ENCODE results near the gene CPNE8. TPM values are rescaled to one million over a fixed set of nuclear protein-coding genes. Genes with fewer than 3 reads are reported as not detected.

Gene CPNE8
- total RNA-seq, 4 donors from 2014 or later = 10.5 to 18.1 (median 15.1) TPM

DNA sequence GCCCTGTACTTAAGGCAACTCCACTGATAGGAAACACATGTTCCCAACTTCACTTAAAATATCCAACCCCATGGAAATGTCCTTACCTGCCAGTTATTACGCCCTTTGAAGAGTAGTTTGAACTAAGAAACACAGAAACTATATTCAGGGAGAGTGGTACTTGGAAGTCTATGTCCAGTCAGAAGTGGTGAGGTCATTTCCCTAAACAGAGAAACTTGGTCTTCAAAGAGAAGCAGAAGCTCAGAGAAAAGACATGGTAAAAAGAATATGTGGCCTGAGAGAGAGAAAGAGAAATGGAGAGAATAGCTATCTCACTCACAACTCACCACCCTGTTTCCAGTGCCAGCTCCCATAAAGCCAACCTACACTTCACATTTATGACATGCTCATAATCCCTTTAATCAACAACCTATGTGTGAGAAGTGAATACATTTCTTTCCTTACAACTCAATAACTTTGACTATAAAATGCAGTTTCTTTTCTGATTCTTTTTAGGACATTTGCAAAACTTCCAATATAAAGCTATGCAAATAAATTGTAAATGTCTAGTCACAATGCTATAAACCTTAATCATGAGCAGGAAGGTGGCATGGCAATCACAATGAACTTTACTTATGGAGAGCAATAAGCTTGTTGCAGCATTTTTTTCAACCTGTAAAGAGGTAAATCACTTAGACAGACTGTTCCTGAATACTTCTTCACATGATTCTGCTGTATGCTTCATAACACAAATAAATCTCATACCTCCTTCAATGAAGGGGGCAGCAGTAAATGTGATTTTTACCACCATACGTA, 67.1 kb downstream of the CPNE8 start:
- intact Hi-C loops (cut with DNase I) = no loop called here
- Histone ChIP-seq H3K27me3 (no peaks in the 10 kb centered on the region), H3K36me3 (no peaks in the 10 kb centered on the region), H3K9me3 (no peaks in the 10 kb centered on the region), H3K4me1 (no peaks in the 10 kb centered on the region), H3K27ac (no peak overlapping the region), H3K4me3 (no peak overlapping the region)
- TF ChIP-seq POLR2A (IDR thresholded peaks at IDR 0.05) = no peak
- TF ChIP-seq, protein P1, sequence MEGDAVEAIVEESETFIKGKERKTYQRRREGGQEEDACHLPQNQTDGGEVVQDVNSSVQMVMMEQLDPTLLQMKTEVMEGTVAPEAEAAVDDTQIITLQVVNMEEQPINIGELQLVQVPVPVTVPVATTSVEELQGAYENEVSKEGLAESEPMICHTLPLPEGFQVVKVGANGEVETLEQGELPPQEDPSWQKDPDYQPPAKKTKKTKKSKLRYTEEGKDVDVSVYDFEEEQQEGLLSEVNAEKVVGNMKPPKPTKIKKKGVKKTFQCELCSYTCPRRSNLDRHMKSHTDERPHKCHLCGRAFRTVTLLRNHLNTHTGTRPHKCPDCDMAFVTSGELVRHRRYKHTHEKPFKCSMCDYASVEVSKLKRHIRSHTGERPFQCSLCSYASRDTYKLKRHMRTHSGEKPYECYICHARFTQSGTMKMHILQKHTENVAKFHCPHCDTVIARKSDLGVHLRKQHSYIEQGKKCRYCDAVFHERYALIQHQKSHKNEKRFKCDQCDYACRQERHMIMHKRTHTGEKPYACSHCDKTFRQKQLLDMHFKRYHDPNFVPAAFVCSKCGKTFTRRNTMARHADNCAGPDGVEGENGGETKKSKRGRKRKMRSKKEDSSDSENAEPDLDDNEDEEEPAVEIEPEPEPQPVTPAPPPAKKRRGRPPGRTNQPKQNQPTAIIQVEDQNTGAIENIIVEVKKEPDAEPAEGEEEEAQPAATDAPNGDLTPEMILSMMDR (IDR thresholded peaks at IDR 0.05) = no peak
- WGBS, 2 donors = 79 to 84% methylated on average over 2 of the region's 2 CpGs
- no peak for DNase-seq

DNA sequence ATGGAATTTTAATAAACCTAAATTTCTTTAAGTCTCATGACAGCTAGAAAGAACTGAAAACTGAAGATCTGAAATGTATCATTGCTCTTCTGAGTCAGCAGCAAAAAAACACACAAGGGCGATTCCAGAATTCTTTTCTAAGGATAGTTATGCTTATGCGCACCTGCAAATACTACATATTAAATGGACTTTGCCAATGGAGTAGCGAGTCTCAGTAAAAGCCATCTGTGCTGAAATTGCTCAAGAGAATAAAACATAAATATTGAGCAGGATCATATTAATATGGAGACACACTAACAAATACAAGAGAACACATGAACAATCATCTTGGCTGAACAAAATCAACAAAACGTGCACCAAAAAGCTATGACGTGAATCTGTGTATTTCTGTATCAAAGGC, 73.7 kb downstream of the CPNE8 start:
- H3K27me3 ChIP-seq = no peaks in the 10 kb centered on the region
- H3K27ac ChIP-seq = no peak overlapping the region
- H3K9me3 ChIP-seq = no peaks in the 10 kb centered on the region
- no peak overlapping the region for H3K4me3 ChIP-seq
- WGBS, 2 donors = 88% methylated on average over 5 of the region's 5 CpGs
- no peak for DNase-seq
- intact Hi-C loops (cut with DNase I) = no loop called here
- no peaks in the 10 kb centered on the region for H3K4me1 ChIP-seq
- H3K36me3 ChIP-seq = no peaks in the 10 kb centered on the region
- TF ChIP-seq POLR2A (IDR thresholded peaks at IDR 0.05) = no peak
- TF ChIP-seq, protein P1 (IDR thresholded peaks at IDR 0.05) = no peak

DNA sequence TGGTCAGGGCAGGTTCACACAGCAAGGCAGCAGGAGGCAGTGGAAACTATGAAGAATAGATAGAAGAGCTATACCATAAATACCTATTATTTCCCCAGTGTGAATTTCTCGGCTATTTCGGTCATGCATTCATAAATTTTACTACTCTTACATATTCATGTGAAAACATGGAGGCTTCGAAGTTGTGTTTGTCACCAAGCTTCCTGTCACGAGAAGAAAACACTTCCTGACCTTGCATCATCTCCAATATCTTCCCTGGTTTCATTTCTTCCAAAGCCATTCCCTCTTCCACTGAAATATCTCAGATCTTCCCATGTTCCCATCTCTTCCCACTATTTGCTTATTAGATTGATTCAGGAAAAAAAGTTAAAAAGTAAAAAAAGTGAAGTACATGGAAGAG, 80.4 kb downstream of the CPNE8 start:
- WGBS, 2 donors = 70 to 83% methylated on average over 4 of the region's 4 CpGs
- Histone ChIP-seq H3K4me3 (no peak overlapping the region), H3K27ac (no peak overlapping the region), H3K9me3 (no peaks in the 10 kb centered on the region), H3K36me3 (no peaks in the 10 kb centered on the region), H3K27me3 (no peaks in the 10 kb centered on the region), H3K4me1 (no peaks in the 10 kb centered on the region)
- DNase-seq = no peak
- intact Hi-C loops (cut with DNase I) = no loop called here
- TF ChIP-seq POLR2A (IDR thresholded peaks at IDR 0.05) = no peak
- TF ChIP-seq, protein P1 (IDR thresholded peaks at IDR 0.05) = no peak

DNA sequence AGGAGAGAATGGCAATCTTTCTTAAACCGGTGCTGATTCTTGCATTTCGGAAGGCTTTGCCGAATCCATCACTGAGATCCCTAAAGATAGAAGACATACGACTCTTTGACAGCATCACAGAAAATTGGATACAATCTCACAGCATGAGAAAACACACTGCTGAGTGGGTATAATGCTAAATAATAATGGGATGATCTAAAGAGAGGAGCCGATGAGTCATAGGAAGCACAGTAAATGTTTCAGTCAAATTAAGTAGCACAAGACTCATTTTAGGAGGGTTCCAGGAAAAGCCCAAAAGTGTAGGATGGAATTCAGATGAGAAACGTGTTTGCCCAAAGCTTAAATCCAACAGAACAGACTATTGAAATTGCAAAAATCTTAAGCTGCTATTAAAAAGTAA, 81.7 kb downstream of the CPNE8 start:
- TF ChIP-seq POLR2A (IDR thresholded peaks at IDR 0.05) = no peak
- TF ChIP-seq, protein P1 (IDR thresholded peaks at IDR 0.05) = no peak
- Histone ChIP-seq H3K4me3 (no peak overlapping the region), H3K4me1 (no peaks in the 10 kb centered on the region), H3K36me3 (no peaks in the 10 kb centered on the region), H3K9me3 (no peaks in the 10 kb centered on the region), H3K27ac (no peak overlapping the region), H3K27me3 (no peaks in the 10 kb centered on the region)
- 78 to 87% methylated on average over 6 of the region's 6 CpGs for WGBS, 2 donors
- intact Hi-C loops (cut with DNase I) = no loop called here
- no peak for DNase-seq

DNA sequence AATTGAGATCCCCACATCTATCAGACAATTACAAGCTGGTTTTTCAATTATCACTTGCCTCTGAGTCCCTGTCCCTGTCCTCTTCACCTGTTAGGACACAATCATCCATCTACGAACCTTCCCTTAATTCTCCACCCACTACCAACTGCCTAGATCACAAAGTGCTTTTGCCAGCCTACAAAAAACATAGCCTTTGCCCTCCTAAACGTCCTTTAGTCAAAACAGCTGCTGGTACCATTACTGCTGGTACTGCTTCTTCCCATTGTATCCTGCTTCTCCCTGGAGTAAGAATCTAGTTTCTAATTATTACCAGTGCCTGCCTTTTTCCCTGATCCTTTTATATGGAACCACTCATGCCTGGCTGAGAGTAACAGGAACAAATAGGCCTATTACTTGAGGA, 82.1 kb downstream of the CPNE8 start:
- no peak for TF ChIP-seq POLR2A (IDR thresholded peaks at IDR 0.05)
- TF ChIP-seq, protein P1 (IDR thresholded peaks at IDR 0.05) = no peak
- no peaks in the 10 kb centered on the region for H3K4me1 ChIP-seq
- intact Hi-C loops (cut with DNase I) = no loop called here
- DNase-seq = no peak
- H3K27me3 ChIP-seq = no peaks in the 10 kb centered on the region
- H3K9me3 ChIP-seq = no peaks in the 10 kb centered on the region
- WGBS, 2 donors = 58 to 80% methylated on average over 2 of the region's 2 CpGs
- no peak overlapping the region for H3K4me3 ChIP-seq
- H3K27ac ChIP-seq = no peak overlapping the region
- H3K36me3 ChIP-seq = no peaks in the 10 kb centered on the region
